SK-N-SH treated with all-trans-retinoic acid at 6 μM for 48 hours (cell line): Measurements from ENCODE around the gene LAMTOR2.
A peak's percentile ranks its signal among the peaks of the same experiment; 100 is the strongest.

Source experiments
- ATAC-seq: fragments of 200-7000 bp; cut with Tn5 transposase; 3 replicates; pipeline ENCODE4 v1.9.1; 2020; ENCODE audit warnings: mild to moderate bottlenecking, moderate library complexity
- ARNTL ChIP-seq: fragments of 450-650 bp; formaldehyde crosslinking; IDR thresholded peaks from 2 replicates; pipeline ENCODE4 v1.5.0; 2020; ENCODE audit warnings: low read depth, mild to moderate bottlenecking, moderate library complexity, borderline replicate concordance
- BACH2 ChIP-seq: fragments of 250-450 bp; sonication (Bioruptor Pico); IDR thresholded peaks from 2 replicates; pipeline ENCODE4 v1.9.0; 2021; ENCODE audit warnings: mild to moderate bottlenecking, borderline replicate concordance
- CSDC2 ChIP-seq: fragments of 250-450 bp; sonication (Bioruptor Pico); IDR thresholded peaks from 2 replicates; pipeline ENCODE4 v1.5.0; 2020; ENCODE audit warnings: mild to moderate bottlenecking, moderate library complexity
- ESRRG ChIP-seq: fragments of 250-450 bp; sonication (Bioruptor Pico); IDR thresholded peaks from 2 replicates; pipeline ENCODE4 v1.6.1; 2021; ENCODE audit warnings: mild to moderate bottlenecking
- GLIS3 ChIP-seq: fragments of 250-450 bp; sonication (Bioruptor Pico); IDR thresholded peaks from 2 replicates; pipeline ENCODE4 v1.5.0; 2020; ENCODE audit warnings: mild to moderate bottlenecking, moderate library complexity
- ISL1 ChIP-seq: fragments of 250-450 bp; sonication (Bioruptor Pico); IDR thresholded peaks from 2 replicates; pipeline ENCODE4 v2.1.2; 2022; ENCODE audit warnings: mild to moderate bottlenecking, moderate library complexity
- OSR1 ChIP-seq: fragments of 250-450 bp; sonication (Bioruptor Pico); IDR thresholded peaks from 2 replicates; pipeline ENCODE4 v1.8.0; 2022; ENCODE audit warnings: moderate library complexity, mild to moderate bottlenecking, inconsistent platforms
- PPARA ChIP-seq: fragments of 250-450 bp; sonication (Bioruptor Pico); IDR thresholded peaks from 2 replicates; pipeline ENCODE4 v1.5.0; 2020; ENCODE audit warnings: mild to moderate bottlenecking, borderline replicate concordance
- RARB ChIP-seq: fragments of 250-450 bp; sonication (Bioruptor Pico); IDR thresholded peaks from 2 replicates; pipeline ENCODE4 v1.8.0; 2021; ENCODE audit warnings: mild to moderate bottlenecking, moderate library complexity
- SNAI2 ChIP-seq: fragments of 250-450 bp; sonication (Bioruptor Pico); IDR thresholded peaks from 2 replicates; pipeline ENCODE4 v1.5.0; 2020; ENCODE audit warnings: mild to moderate bottlenecking, moderate library complexity
- TOX ChIP-seq: fragments of 250-450 bp; sonication (Bioruptor Pico); IDR thresholded peaks from 2 replicates; pipeline ENCODE4 v1.8.0; 2021; ENCODE audit warnings: mild to moderate bottlenecking, moderate library complexity, borderline replicate concordance
- ZC3H10 ChIP-seq: fragments of 250-450 bp; sonication (Bioruptor Pico); IDR thresholded peaks from 2 replicates; pipeline ENCODE4 v1.5.1; 2021; ENCODE audit warnings: mild to moderate bottlenecking, moderate library complexity
- ZFP3 ChIP-seq: fragments of 250-450 bp; sonication (Bioruptor Pico); IDR thresholded peaks from 2 replicates; pipeline ENCODE4 v1.5.0; 2020; ENCODE audit warnings: mild to moderate bottlenecking, moderate library complexity
- ZFP30 ChIP-seq: fragments of 450-650 bp; formaldehyde crosslinking; IDR thresholded peaks from 2 replicates; pipeline ENCODE4 v1.5.0; 2022; ENCODE audit warnings: mild to moderate bottlenecking, moderate library complexity
- ZNF565 ChIP-seq: fragments of 450-650 bp; formaldehyde crosslinking; conservative IDR thresholded peaks from 2 replicates; pipeline ENCODE4 v1.5.0; 2020; ENCODE audit warnings: low read depth, mild to moderate bottlenecking, moderate library complexity
- ZNF70 ChIP-seq: fragments of 450-650 bp; formaldehyde crosslinking; IDR thresholded peaks from 2 replicates; pipeline ENCODE4 v1.5.0; 2020; ENCODE audit warnings: mild to moderate bottlenecking, moderate library complexity
- ZNF8 ChIP-seq: fragments of 450-650 bp; formaldehyde crosslinking; IDR thresholded peaks from 2 replicates; pipeline ENCODE4 v1.5.0; 2020; ENCODE audit warnings: mild to moderate bottlenecking, moderate library complexity
- TF ChIP-seq, protein P1 (sequence below): fragments of 250-450 bp; sonication (Bioruptor Pico); IDR thresholded peaks from 2 replicates; pipeline ENCODE4 v1.5.1; 2021; ENCODE audit warnings: mild to moderate bottlenecking, moderate library complexity
- TF ChIP-seq, protein P2 (sequence below): fragments of 250-450 bp; sonication (Bioruptor Pico); IDR thresholded peaks from 2 replicates; pipeline ENCODE4 v1.5.0; 2020; ENCODE audit warnings: mild to moderate bottlenecking, moderate library complexity
- TF ChIP-seq, protein P3 (sequence below): fragments of 250-450 bp; sonication (Bioruptor Pico); IDR thresholded peaks from 2 replicates; pipeline ENCODE4 v1.8.0; 2021; ENCODE audit warnings: low read depth, mild to moderate bottlenecking, moderate library complexity, borderline replicate concordance
- TF ChIP-seq, protein P4 (sequence below): fragments of 250-450 bp; sonication (Bioruptor Pico); IDR thresholded peaks from 2 replicates; pipeline ENCODE4 v1.5.1; 2020; ENCODE audit warnings: low read depth, mild to moderate bottlenecking, moderate library complexity
- TF ChIP-seq, protein P5 (sequence below): fragments of 250-450 bp; sonication (Bioruptor Pico); IDR thresholded peaks from 2 replicates; pipeline ENCODE4 v1.8.0; 2020; ENCODE audit warnings: mild to moderate bottlenecking, moderate library complexity, borderline replicate concordance

Gene LAMTOR2

DNA sequence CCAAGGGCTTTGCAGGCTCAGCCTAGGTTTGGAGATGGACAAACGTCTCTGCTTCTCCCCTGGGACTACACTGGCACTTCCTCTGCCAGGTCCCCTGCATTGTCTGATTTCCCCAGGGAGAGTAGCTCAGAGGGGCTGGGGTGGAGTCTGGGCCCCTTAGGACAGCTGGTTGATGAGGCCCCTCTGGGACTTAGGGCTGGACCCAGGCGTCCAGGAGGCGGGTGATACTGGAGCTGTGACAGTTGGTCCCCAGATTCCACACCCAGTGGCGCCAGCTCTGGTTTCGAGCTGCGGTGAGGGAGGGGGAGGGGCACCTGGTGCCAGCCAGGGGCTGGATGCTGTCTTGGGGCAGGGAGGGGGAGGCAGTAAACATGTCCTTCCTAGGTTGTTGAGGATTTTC is 35.1 kb downstream of the LAMTOR2 start:
- ATAC-seq, result no peak
- TF ChIP-seq, protein P1, sequence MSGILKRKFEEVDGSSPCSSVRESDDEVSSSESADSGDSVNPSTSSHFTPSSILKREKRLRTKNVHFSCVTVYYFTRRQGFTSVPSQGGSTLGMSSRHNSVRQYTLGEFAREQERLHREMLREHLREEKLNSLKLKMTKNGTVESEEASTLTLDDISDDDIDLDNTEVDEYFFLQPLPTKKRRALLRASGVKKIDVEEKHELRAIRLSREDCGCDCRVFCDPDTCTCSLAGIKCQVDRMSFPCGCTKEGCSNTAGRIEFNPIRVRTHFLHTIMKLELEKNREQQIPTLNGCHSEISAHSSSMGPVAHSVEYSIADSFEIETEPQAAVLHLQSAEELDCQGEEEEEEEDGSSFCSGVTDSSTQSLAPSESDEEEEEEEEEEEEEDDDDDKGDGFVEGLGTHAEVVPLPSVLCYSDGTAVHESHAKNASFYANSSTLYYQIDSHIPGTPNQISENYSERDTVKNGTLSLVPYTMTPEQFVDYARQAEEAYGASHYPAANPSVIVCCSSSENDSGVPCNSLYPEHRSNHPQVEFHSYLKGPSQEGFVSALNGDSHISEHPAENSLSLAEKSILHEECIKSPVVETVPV (CRISPR knock-in tag), result no peak
- TF ChIP-seq ARNTL (CRISPR knock-in tag) (no peak), TOX (CRISPR knock-in tag) (no peak), ZNF565 (no peak), ZNF8 (CRISPR knock-in tag) (no peak), ZFP30 (no peak), ISL1 (CRISPR knock-in tag) (no peak), ZNF70 (CRISPR knock-in tag) (no peak), CSDC2 (CRISPR knock-in tag) (no peak), ZC3H10 (CRISPR knock-in tag) (no peak), RARB (CRISPR knock-in tag) (no peak), ESRRG (CRISPR knock-in tag) (no peak)
- TF ChIP-seq, protein P2, sequence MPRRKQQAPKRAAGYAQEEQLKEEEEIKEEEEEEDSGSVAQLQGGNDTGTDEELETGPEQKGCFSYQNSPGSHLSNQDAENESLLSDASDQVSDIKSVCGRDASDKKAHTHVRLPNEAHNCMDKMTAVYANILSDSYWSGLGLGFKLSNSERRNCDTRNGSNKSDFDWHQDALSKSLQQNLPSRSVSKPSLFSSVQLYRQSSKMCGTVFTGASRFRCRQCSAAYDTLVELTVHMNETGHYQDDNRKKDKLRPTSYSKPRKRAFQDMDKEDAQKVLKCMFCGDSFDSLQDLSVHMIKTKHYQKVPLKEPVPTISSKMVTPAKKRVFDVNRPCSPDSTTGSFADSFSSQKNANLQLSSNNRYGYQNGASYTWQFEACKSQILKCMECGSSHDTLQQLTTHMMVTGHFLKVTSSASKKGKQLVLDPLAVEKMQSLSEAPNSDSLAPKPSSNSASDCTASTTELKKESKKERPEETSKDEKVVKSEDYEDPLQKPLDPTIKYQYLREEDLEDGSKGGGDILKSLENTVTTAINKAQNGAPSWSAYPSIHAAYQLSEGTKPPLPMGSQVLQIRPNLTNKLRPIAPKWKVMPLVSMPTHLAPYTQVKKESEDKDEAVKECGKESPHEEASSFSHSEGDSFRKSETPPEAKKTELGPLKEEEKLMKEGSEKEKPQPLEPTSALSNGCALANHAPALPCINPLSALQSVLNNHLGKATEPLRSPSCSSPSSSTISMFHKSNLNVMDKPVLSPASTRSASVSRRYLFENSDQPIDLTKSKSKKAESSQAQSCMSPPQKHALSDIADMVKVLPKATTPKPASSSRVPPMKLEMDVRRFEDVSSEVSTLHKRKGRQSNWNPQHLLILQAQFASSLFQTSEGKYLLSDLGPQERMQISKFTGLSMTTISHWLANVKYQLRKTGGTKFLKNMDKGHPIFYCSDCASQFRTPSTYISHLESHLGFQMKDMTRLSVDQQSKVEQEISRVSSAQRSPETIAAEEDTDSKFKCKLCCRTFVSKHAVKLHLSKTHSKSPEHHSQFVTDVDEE (CRISPR knock-in tag), result no peak
- TF ChIP-seq, protein P3, sequence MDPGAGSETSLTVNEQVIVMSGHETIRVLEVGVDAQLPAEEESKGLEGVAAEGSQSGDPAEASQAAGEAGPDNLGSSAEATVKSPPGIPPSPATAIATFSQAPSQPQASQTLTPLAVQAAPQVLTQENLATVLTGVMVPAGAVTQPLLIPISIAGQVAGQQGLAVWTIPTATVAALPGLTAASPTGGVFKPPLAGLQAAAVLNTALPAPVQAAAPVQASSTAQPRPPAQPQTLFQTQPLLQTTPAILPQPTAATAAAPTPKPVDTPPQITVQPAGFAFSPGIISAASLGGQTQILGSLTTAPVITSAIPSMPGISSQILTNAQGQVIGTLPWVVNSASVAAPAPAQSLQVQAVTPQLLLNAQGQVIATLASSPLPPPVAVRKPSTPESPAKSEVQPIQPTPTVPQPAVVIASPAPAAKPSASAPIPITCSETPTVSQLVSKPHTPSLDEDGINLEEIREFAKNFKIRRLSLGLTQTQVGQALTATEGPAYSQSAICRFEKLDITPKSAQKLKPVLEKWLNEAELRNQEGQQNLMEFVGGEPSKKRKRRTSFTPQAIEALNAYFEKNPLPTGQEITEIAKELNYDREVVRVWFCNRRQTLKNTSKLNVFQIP (CRISPR knock-in tag), result no peak

DNA sequence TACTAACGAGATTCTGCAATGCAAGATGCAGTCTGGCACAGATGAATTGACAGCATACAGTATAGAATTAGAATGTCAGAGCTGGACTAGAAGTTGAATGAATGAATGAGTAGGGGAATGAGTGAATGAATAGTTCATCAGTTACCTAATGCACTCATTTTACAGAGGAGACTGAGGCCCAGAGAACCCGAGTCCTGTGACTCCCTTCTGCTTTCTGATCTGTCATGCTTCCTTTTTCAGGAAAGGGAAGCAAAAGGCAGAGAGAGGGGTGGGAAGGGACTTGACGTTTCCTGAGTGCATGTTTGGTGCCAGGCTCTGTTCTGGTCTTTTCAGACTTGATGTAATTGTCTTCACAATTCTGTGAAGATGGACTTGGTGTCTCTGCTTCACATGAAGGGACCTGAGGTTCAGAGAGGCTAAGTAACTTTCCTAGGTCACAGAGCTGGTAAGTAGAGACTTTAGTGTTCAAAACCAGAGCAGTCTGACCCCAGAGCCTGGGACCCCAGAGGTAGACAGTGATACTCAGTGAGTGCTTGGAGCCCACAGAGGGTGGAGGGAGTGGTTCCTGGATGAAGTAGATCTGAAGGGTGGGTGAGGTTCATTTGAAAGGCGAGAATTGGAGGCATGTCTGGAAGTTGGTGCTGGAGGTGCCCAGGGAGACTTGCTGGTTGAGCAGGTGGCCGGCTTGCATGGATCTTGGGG is 35.7 kb downstream of the LAMTOR2 start:
- TF ChIP-seq ARNTL (CRISPR knock-in tag) (no peak), ZNF70 (CRISPR knock-in tag) (no peak), RARB (CRISPR knock-in tag) (no peak), SNAI2 (CRISPR knock-in tag) (no peak), ZFP3 (no peak)
- ATAC-seq, result peak; percentile 51

DNA sequence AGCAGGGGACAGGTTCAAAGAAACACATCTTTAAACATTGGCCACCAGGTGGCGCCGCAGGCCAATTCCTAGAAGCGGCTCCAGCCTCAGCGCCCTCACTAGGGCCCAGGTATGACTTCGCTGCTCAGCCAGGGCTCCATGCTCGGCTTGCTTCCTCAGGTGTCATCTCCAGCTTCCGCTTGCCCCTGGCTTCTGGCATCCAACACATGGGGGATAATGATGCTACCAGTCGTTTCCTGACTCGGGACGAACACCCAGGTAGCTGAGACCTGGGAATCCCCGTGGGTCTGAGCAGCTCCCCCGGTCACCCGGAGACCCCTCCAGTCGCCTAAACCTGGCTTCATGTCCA is 36.2 kb downstream of the LAMTOR2 start:
- TF ChIP-seq CSDC2 (CRISPR knock-in tag) (no peak), ZC3H10 (CRISPR knock-in tag) (no peak), ZFP3 (no peak), ZNF70 (CRISPR knock-in tag) (no peak), PPARA (CRISPR knock-in tag) (no peak), OSR1 (CRISPR knock-in tag) (no peak), ESRRG (CRISPR knock-in tag) (no peak), SNAI2 (CRISPR knock-in tag) (no peak), GLIS3 (no peak), BACH2 (CRISPR knock-in tag) (no peak)
- TF ChIP-seq, protein P4, sequence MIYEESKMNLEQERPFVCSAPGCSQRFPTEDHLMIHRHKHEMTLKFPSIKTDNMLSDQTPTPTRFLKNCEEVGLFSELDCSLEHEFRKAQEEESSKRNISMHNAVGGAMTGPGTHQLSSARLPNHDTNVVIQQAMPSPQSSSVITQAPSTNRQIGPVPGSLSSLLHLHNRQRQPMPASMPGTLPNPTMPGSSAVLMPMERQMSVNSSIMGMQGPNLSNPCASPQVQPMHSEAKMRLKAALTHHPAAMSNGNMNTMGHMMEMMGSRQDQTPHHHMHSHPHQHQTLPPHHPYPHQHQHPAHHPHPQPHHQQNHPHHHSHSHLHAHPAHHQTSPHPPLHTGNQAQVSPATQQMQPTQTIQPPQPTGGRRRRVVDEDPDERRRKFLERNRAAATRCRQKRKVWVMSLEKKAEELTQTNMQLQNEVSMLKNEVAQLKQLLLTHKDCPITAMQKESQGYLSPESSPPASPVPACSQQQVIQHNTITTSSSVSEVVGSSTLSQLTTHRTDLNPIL, result no peak
- TF ChIP-seq, protein P2 (CRISPR knock-in tag), result no peak
- TF ChIP-seq, protein P5, sequence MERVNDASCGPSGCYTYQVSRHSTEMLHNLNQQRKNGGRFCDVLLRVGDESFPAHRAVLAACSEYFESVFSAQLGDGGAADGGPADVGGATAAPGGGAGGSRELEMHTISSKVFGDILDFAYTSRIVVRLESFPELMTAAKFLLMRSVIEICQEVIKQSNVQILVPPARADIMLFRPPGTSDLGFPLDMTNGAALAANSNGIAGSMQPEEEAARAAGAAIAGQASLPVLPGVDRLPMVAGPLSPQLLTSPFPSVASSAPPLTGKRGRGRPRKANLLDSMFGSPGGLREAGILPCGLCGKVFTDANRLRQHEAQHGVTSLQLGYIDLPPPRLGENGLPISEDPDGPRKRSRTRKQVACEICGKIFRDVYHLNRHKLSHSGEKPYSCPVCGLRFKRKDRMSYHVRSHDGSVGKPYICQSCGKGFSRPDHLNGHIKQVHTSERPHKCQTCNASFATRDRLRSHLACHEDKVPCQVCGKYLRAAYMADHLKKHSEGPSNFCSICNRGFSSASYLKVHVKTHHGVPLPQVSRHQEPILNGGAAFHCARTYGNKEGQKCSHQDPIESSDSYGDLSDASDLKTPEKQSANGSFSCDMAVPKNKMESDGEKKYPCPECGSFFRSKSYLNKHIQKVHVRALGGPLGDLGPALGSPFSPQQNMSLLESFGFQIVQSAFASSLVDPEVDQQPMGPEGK (CRISPR knock-in tag), result no peak
- ATAC-seq, result peak; percentile 97
